Left ventricle myocardium inferior (tissue), 1 donor: ENCODE results near the gene TUG1. TPM values are rescaled to one million over a fixed set of nuclear protein-coding genes. Genes with fewer than 3 reads are reported as not detected.

Experiments
- DNase-seq: peaks from one replicate; pipeline ENCODE4 v3.0.0-alpha.2; 2020
- H3K27ac ChIP-seq: fragments of 200-600 bp; replicated peaks from 2 replicates; pipeline ENCODE4 v1.8.0; 2021
- H3K27me3 ChIP-seq: fragments of 200-600 bp; 2 replicates; pipeline ENCODE4 v1.8.0; 2021; ENCODE audit warnings: low read depth
- H3K36me3 ChIP-seq: fragments of 200-600 bp; 2 replicates; pipeline ENCODE4 v1.8.0; 2021
- H3K4me1 ChIP-seq: fragments of 200-600 bp; 2 replicates; pipeline ENCODE4 v1.8.0; 2021
- H3K4me3 ChIP-seq: fragments of 200-600 bp; 2 replicates; pipeline ENCODE4 v1.8.0; 2021; ENCODE audit warnings: mild to moderate bottlenecking, moderate library complexity
- H3K9me3 ChIP-seq: fragments of 200-600 bp; replicated peaks from 2 replicates; pipeline ENCODE4 v1.8.0; 2021
- CTCF ChIP-seq: fragments of 200-600 bp; IDR thresholded peaks from 2 replicates; pipeline ENCODE4 v1.8.0; 2021; ENCODE audit warnings: antibody characterized with exemption, mild to moderate bottlenecking, borderline replicate concordance
- intact Hi-C: fragments of 100-400 bp; cut with micrococcal nuclease; formaldehyde crosslinking; loops from one replicate; pipeline ENCODE4 v1.11.0; 2022
- total RNA-seq: library from RNA; stranded (reverse); fragmentation: NEBNext Ultra II Directional; extraction: Animal tissue kit (Norgen Biotek cat#: 25700); gene quantifications from one replicate; pipeline ENCODE4 v1.2.1, GENCODE V29; 2021
- donor health status: DM: no; HTN: yes; CAD: no; lungs with severe emphysema.

The TUG1 gene
- total RNA-seq, 1 donor from 2014 or later, result 33.6 TPM

- peaks cover 41% of the 10 kb centered on the region for H3K4me1 ChIP-seq
- TF ChIP-seq CTCF, result no peak
- intact Hi-C loops, result loop anchor here (5.0 kb wide), 2 partner anchors 141 to 201 kb away; no protein-coding TSS in a partner anchor
- H3K4me3 ChIP-seq, result no peak overlapping the region
- no peaks in the 10 kb centered on the region for H3K27me3 ChIP-seq
- peaks cover 94% of the 10 kb centered on the region for H3K36me3 ChIP-seq
- DNase-seq, result no peak
- H3K9me3 ChIP-seq, result no peaks in the 10 kb centered on the region
- H3K27ac ChIP-seq, result peak overlapping the region; percentile 75
Observed at GRCh38 chr22:30946354-30946753, 22.7 kb upstream of the TUG1 start.

GRCh38 chr22:30947173-30947815, 21.8 kb upstream of the TUG1 start:
- peak; percentile 31 for DNase-seq
- Histone ChIP-seq H3K27ac (peak overlapping the region; percentile 75), H3K36me3 (peaks cover 94% of the 10 kb centered on the region), H3K9me3 (no peaks in the 10 kb centered on the region), H3K27me3 (no peaks in the 10 kb centered on the region), H3K4me3 (no peak overlapping the region), H3K4me1 (peaks cover 40% of the 10 kb centered on the region)
- no peak for TF ChIP-seq CTCF
- intact Hi-C loops, result loop anchor here (5.0 kb wide), 2 partner anchors 140 to 200 kb away; no protein-coding TSS in a partner anchor

GRCh38 chr22:30947816-30948454, 21.1 kb upstream of the TUG1 start:
- intact Hi-C loops, result loop anchor here (5.0 kb wide), 2 partner anchors 139 to 199 kb away; no protein-coding TSS in a partner anchor
- TF ChIP-seq CTCF, result peak; percentile 79
- Histone ChIP-seq H3K4me3 (no peak overlapping the region), H3K36me3 (peaks cover 94% of the 10 kb centered on the region), H3K9me3 (no peaks in the 10 kb centered on the region), H3K27me3 (no peaks in the 10 kb centered on the region), H3K4me1 (peaks cover 40% of the 10 kb centered on the region), H3K27ac (peak overlapping the region; percentile 75)
- no peak for DNase-seq

- TF ChIP-seq CTCF, result no peak
- peaks cover 94% of the 10 kb centered on the region for H3K36me3 ChIP-seq
Observed at GRCh38 chr22:30948930-30949342, 20.1 kb upstream of the TUG1 start.

GRCh38 chr22:30949934-30950660, 19.0 kb upstream of the TUG1 start:
- H3K36me3 ChIP-seq, result peaks cover 92% of the 10 kb centered on the region
- DNase-seq, result no peak

More at GRCh38 chr22:30948930-30949342, 20.1 kb upstream of the TUG1 start:
- Histone ChIP-seq H3K27ac (peak overlapping the region; percentile 13), H3K4me3 (no peak overlapping the region), H3K9me3 (no peaks in the 10 kb centered on the region), H3K27me3 (no peaks in the 10 kb centered on the region), H3K4me1 (peaks cover 40% of the 10 kb centered on the region)
- no peak for DNase-seq
- intact Hi-C loops, result loop anchor here (5.0 kb wide), 2 partner anchors 138 to 198 kb away; no protein-coding TSS in a partner anchor

More at GRCh38 chr22:30949934-30950660, 19.0 kb upstream of the TUG1 start:
- TF ChIP-seq CTCF, result no peak
- no peak overlapping the region for H3K27ac ChIP-seq
- no peaks in the 10 kb centered on the region for H3K9me3 ChIP-seq
- peaks cover 40% of the 10 kb centered on the region for H3K4me1 ChIP-seq
- no peaks in the 10 kb centered on the region for H3K27me3 ChIP-seq
- no peak overlapping the region for H3K4me3 ChIP-seq
- intact Hi-C loops, result loop anchor here (5.0 kb wide), 2 partner anchors 137 to 197 kb away; no protein-coding TSS in a partner anchor
